Measurements from ENCODE around the gene SPATA9.

DNA sequence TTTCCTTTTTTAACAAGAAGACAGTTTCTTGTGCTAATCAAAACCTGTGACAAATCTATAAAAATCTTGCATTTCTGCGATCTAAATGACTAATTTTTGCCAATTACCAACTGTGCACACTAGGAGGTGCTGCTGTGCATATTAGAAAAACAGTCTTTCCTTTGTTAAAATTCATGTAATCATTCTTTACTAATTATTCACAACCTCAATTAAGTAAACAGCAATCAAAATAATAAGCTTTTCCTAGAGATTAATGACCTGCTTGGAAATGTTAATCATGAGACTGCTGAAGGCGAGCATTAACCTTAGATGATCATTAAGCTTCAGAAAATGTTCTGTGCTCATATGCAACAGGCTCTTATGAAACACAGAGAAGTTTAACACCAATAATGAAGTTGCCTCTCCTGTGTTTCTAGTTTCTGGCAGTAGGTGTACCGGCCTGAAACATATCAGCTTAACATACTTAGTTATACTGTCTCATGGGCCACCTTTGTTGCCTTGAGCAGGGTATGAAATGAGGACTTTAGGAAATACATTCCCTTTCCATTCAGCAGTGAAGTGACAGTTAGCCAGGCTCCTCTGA lies 18.5 kb downstream of the SPATA9 start:
- TF ChIP-seq POLR2A (IDR thresholded peaks at IDR 0.05) (no peak), POLR2AphosphoS5 (IDR thresholded peaks at IDR 0.05) (no peak)
- TF ChIP-seq, protein P1, sequence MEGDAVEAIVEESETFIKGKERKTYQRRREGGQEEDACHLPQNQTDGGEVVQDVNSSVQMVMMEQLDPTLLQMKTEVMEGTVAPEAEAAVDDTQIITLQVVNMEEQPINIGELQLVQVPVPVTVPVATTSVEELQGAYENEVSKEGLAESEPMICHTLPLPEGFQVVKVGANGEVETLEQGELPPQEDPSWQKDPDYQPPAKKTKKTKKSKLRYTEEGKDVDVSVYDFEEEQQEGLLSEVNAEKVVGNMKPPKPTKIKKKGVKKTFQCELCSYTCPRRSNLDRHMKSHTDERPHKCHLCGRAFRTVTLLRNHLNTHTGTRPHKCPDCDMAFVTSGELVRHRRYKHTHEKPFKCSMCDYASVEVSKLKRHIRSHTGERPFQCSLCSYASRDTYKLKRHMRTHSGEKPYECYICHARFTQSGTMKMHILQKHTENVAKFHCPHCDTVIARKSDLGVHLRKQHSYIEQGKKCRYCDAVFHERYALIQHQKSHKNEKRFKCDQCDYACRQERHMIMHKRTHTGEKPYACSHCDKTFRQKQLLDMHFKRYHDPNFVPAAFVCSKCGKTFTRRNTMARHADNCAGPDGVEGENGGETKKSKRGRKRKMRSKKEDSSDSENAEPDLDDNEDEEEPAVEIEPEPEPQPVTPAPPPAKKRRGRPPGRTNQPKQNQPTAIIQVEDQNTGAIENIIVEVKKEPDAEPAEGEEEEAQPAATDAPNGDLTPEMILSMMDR (IDR thresholded peaks at IDR 0.05) = peak; percentile 63 to 81 (median 74)

Data from sigmoid colon (tissue), 4 donors.